HG03103 (cell line): ENCODE data around the gene SCFD2.
"Not testable (repeated sequence)": the region's sequence is repeated elsewhere in the genome, so short reads cannot be mapped to it uniquely, and the experiment has no call there.

Source experiments
- ATAC-seq: cut with Tn5 transposase; IDR thresholded peaks from one replicate; pipeline ENCODE4 v1.9.1; 2021; ENCODE audit warnings: low read depth; ENCODE audit not compliant: unreplicated experiment

The SCFD2 gene

DNA sequence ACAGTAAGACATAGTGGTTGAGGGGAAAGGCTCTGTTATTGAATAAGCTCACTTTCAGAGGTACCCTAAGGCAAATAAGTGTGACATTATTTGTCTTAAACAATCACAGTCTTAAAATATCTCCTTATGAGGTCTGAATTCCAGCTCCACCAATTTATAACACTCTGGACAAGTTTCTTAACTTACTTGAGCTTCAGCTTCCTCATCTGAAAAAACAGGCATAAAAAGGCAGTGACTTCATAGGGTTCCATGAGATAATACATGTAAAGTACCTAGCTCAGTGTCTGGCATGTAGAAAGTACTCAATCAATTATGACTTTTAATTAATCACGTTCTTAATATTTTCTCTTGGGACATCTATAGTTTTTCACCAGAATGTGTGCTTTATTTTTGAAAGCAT lies 301.3 kb downstream of the SCFD2 start:
- ATAC-seq, result no peak

DNA sequence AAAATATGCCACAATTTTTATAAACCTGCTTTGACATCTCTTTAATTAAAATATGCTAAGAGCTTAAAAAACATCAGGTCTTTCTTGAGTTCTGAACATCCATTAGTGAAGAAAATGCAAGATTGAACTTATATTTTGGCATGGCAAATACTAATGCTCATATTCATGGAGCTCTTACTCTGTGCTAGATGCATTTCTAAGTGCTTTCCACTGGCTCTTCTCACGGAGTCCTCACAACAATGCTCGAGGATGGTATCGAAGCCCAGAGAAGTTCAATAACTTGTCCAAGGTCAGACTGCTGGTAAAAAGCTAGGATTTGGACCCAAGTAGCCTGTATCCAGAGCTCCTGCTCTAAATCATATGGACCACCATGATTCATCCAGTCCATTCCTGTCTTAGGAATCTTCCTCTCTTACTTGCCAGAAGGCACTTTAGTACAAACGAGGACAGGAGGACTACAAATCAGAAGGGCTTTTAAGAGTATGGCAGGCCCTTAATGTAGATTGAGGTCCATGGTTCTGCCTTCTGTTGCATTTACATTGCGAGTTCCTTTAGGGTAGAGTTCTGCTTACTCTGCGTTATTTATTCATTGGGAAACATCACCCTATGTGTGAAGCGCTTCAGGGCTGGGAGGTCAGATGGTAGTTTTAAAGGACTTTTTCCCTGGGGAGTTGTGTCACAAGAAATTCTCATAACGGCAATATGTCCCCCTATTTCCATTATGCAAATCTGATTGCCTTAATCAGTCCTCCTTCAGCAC lies 304.6 kb downstream of the SCFD2 start:
- no peak for ATAC-seq

DNA sequence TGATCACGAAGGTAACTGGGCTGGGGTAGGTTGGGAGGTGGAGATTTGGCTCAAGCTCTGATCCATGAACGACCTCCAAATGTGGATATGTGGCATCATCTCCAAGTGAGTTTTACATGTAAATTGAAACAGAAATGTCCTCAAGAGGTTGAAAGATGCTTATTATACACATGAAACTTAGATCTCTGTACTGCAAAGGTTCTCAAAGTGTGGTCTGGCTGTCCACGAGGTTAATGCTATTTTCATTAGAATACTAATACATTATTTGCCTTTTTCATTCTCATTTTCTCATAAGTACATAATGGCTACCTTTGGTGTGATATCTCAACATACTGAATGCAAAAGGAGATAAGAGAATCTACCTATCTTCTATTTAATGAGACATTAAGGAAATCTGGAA lies 305.6 kb downstream of the SCFD2 start:
- no peak for ATAC-seq

DNA sequence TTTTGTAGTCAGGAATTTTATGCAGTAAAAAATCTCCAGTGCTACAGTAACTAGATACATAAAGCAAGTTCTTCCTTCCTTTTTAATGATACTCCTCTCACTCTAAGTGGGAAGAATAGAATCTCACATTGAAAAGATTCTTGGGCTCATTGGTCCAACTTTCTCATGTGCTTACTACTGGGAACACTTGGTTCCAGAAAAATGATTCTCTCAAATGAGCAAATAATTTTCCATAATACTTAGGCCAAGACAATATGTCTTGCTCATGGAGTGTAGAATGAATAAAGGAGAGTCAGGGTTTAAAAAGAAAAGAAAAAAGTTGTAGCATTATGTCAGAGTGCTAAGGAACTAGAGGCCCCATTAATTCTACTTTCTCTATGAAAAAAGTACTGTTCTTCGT lies 306.0 kb downstream of the SCFD2 start:
- no peak for ATAC-seq

DNA sequence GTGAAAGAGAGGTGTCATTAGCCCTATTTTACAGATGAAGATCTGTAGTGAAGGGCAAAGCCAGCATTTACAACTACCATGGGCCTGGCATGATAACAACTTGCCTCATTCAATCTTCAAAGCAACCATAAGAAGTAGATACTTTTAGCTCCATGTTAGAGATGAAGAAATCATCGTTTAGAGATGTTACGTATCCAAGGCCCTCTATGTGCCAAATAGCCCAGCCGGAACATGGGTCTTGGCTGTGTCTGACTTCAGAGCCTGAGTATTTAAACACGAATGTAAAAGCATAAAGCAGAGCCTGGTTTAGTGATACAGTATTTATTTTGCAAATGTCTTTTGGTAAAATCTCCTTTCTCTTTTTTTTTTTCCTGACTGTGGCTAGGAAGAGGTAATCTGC lies 306.6 kb downstream of the SCFD2 start:
- no peak for ATAC-seq

DNA sequence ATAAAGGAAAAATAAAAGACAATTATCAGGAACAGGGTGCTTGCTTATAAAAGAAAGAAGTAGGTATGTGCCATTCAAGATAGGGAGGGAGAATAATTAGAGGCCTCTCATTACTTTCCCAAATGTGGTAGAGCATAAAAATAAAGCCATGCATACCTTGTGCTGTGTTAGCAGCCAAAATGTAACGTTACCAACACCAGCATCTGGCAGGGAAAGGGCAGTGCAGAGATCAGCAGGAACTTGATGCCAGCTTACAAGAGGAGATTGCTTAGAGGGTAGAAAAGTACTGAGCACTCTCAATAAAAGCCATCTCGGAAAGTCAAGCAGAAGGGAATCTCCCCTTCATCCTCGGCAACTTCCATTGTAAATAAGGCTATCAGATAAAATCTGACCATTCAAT lies 308.2 kb downstream of the SCFD2 start:
- ATAC-seq, result no peak

DNA sequence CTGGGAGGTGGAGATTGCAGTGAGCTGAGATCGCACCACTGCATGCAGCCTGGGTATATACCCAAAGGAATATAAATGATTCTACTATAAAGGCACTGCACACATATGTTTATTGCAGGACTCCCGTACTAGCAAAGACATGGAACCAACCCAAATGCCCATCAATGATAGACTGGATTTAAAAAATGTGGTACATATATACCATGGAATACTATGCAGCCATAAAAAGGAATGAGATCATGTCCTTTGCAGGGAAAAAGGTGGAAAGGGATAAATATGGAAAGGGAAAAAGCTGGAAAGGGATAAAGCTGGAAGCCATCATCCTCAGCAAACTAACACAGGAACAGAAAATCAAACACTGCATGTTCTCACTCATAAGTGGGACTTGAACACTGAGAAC lies 308.8 kb downstream of the SCFD2 start:
- ATAC-seq, result not testable (repeated sequence)

DNA sequence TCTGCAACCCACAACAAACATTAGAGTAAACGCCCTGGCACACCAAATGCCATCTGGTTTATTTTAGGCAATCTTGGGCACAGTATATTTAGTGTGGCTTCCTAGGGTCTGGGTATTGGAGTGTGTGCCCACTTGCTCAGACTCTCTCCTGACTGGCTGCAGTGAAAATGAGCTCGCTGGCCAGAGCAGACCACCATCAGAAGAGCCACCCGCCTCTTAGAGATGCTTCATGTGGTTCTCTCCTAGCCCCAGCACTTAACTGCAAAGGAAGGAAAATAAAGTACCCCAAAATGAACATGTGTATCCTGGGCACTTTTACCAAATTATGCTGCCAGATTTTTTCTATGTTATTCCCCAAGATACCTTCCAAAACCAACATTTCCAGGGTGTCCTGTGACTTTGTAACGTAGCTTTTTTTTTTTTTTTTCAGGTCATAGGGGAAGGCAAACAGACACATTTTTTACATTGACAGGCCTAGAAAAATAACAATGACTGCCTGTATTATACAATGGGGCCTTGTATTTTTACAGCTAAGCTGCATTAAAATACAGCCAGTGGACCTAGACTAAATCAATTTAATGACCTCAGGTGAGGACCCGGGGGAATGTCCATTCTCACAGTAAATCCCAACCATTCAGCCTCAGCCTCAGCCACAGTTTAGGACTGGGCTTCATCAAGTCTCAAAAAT lies 310.0 kb downstream of the SCFD2 start:
- ATAC-seq, result no peak

DNA sequence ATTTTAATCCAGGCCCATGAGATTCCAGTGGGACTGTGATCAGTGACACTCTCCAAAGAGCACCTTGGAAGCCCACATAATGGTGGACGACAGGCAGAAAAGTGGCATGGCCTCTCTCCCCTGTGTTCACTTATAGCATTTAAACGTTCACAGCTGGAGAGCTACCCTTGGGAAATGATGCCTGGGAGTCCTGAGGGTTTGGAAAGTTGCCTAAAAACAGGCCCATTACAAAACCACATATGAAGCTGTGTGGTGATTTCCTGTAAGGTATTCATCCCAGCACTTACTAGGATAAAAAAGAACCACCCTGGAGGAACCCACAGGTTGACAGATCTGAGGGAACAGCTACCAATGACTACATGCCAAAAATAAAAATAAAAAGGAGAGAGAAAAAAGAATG lies 310.6 kb downstream of the SCFD2 start:
- ATAC-seq, result no peak

DNA sequence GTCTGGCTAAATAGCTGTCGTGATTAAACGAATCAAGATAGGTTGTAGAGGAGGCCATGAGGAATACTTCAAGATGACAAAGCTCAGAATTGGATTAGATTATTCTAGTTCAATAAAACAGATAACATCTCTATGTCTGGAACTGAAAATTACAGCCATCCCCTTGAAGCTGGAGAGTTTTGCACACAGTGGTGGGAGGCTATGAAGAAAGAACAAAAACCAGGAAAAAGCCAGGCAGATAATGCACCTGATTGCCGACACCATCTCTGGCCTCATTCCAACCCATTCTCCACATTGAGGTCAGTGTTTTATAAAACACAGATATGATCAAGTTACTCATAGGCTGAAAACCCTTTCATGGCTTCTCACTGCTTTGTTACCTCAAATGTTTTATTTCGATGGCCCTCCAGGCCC lies 315.5 kb downstream of the SCFD2 start:
- no peak for ATAC-seq

DNA sequence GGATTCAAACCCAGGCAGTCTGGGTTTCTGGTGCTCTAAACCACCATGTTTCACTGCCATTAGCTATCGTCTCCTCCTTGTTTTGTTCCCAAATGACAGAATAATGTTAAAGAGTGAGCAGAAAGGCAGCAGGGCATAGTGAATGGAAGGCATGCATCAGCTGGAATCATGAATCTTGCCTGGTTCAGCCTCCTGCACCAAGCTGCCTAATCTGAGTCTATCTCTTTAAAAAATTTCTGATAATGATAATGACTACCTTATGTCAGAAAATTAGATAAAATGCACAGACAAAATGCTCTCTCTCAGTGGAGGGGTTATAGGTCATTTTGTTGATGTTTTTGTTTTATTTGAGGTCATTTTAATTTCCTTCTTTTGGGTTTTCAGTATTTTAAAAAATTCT lies 316.3 kb downstream of the SCFD2 start:
- ATAC-seq, result no peak

DNA sequence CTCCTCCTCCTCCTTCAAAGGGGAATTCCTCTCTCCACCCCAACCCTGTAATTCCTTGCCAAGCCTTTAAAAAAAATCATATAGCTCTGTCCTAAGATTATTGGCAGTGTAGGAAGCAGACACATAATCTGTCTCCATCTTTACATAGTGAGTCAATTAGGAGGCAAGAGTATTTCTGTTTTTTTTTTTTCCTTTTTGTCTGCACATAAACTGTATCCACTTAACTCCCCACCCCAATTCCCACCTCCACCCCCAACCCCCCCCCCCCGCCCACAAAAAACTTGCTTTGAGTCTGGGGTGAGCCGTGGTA lies 321.3 kb downstream of the SCFD2 start:
- no peak for ATAC-seq

DNA sequence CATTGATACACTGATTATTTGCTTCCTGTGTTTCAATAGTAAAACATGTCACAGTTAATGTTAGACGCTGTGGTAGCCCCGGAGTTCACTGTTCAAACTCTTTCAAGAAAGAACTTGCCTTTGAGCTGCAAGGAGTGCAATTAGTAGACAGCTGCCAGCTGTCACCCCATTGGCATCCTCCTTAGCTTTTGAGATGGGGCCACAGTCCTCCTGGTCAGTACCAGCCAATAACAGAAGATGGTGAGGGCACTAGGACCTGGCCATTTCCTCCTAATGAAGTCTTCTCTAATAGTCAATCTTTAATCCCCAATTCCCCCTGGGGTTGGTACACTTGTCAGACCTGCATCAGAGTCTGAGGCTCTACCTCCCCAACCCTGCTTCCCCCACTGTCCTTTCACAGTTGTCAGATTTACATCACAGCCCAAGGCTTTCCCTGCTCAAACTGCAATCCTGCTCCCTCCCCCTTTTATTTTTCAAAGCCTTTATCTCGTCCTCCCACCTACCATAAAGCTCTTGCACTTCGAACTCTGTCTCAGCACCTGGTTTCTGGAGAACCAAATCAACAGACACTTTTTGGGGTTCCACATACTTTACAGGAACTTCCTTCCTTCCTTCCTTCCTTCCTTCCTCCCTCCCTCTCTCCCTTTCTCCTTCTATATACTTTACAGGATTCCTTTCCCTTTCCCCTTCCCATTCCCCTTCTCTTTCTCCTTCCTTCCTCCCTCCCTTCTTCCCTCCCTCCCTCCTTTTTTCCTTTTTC lies 321.8 kb downstream of the SCFD2 start:
- ATAC-seq, result no peak

DNA sequence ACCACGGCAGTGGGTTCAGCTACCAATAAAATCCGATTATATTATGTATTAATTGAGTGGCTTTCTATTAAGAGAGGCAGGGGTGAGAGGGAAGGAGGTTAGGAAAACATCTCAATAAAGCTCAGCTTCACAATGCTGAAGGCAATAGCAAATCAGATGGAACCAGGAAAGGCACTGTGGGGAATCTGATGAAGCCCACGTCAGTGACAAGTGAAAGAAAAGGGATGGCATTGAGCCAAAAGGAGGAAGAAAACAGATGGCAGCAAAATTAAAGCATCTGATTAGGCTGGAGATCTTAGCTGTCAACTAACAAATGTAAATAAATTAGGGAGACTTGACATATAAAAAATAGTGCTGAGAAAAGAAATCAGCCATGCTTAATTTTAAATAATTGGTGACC lies 322.8 kb downstream of the SCFD2 start:
- ATAC-seq, result no peak

DNA sequence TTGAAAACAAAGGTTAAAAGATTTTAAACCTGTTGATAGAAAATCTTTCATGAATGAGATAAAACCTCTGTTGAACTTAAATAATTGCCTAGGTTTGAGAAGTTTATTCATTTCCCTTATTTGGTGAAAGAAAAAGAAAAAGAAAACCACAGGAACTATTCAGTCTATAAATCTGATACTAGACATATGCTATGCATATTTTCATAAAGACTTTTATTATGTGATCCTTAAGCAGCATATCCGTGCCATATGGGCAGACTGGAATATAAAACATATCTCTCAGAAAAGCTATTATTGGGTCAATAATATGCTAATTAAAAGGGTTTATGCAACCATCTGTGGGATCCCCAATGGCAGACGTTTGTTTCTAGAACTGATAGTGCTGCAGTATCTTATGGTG lies 325.0 kb downstream of the SCFD2 start:
- no peak for ATAC-seq

DNA sequence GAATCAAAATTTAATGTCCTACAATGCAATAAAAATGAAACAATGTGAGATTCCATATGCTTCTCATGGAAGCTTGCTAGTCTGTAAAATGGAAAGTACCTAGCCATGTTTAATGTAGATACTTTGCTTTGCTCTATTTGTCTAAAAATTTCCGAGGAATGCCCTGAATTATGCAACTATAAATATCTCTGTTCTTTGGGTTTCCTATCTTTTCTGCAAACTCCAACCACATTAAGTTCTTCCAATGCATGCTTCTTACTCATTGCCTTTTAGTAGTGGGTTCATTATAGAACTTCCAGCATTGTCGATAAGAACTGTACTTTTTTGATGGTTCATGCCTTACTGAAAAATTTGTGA lies 325.4 kb downstream of the SCFD2 start:
- no peak for ATAC-seq

DNA sequence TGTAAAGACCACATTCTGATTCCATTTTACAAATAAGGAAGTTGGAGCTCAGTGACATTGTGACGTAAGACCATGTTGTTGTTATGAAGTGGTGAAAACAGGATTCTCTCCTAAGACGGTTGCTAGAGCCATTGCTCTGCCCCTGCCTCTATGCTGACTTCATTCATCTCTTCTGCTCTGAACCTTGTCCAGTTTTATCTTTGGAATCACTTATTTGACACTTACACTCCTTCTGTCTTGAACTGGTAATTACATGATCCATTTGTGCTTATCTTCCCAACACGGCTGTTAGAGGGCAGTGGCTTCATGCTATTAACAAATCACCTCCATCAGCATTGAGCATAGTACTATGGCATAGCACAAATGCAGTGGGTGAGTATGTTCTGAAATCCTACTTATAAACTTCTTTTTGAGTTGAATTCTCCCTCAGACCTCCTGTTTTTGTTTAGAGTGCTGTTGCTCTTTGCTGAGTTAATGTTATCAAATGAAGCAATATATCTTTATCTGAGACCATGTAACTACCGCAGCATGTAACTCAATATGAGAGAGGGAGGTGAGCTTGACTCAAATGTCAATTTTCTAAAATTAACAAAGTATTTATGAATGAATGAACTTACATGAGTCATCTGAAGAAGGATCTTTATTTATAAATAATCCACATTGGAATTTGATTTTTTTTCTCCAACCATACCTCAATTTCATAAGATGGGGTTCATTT lies 326.0 kb downstream of the SCFD2 start:
- no peak for ATAC-seq

DNA sequence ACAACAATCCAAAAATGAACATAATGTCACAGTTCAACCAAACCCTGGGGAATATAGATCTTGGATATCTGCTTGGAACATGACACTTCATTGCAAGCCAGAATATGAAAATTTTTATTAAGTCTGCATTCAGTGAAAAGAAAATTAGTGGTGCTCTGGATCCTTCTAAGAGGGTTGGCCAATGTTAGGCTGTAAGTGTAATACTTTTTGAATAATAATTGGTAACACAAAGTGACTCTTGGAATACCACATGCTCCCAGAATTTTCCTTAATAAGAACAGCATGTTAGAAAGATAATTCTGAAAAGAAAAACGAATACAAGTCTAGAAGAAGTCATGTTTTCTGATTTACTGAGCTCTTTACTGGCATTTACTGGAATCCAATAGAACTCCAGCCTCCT lies 328.0 kb downstream of the SCFD2 start:
- no peak for ATAC-seq

DNA sequence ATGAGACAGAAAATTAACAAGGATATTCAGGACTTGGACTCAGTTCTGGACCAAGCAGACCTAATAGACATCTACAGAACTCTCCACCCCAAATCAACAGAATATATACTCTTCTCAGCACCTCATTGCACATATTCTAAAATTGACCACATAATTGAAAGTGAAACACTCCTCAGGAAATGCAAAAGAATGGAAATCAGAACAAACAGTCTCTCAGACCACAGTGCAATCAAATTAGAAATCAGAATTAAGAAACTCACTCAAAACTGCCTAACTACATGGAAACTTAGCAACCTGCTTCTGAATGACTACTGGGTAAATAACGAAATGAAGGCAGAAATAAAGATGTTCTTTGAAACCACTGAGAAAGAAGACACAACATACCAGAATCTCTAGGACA lies 333.0 kb downstream of the SCFD2 start:
- not testable (repeated sequence) for ATAC-seq

DNA sequence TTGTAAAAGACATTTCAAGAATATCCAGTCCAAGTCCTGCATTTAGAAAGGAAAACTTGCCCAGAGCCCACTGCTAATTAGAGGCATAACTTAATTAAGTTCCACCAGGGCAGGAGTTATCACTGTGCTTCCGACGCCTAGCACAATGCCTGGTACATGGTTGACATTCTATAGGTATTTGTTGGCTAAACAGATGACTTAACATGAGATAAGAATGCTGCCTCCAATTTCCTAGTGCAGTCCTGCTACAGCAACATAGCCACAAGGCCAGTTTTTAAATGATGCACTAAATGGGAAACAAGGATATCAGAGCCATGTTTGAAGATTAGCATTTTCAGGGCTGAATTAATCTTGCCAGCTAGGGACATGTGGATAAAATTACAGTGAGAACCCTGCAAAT lies 339.6 kb downstream of the SCFD2 start:
- no peak for ATAC-seq

DNA sequence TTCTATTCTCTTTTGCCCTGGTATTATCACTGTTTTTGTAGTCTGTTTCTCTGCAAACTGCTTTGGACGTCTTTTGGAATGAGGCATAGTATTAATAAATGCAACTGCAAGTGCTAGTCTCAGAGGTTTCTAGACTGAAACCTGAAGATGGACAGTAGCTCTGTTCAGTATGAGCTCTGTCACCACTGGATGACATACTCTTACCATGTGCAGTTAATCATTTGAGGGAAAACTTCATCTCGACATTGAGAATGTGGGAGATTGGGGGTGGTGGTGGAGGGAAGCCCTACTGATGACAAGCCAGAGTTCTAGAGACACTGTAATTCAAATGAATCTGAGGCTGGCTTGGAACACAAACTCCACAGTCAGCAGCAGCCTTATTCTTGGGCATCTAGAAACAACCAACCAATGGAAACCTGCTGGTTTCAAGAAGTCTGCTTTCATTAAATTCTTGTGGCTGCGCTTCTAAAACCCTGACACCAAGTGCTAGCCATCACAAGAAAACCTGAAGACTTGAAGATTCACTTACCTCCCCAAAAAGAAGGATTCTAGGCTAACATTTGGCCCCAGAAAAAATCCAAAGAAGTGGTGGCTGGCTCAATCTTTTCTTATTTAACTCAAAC lies 342.1 kb downstream of the SCFD2 start:
- no peak for ATAC-seq
